OCI-M2 (cell line): ENCODE results near the gene RUFY1.
A peak's percentile ranks its signal among the peaks of the same experiment; 100 is the strongest.
"Not testable (repeated sequence)": the region's sequence is repeated elsewhere in the genome, so short reads cannot be mapped to it uniquely, and the experiment has no call there.

ENCODE experiments used
- DNase-seq: peaks from one replicate; lab custom pipeline; 2025; ENCODE audit not compliant: unreplicated experiment; lab: John Stamatoyannopoulos, UW

RUFY1 gene

GRCh38 chr5:179620293-179620692 is 69.9 kb downstream of the RUFY1 start:
- DNase-seq, result no peak

GRCh38 chr5:179620703-179621350 is 70.5 kb downstream of the RUFY1 start:
- DNase-seq, result no peak

- DNase-seq, result no peak
These were observed 71.3 kb downstream of the RUFY1 start for GRCh38 chr5:179621551-179622214.

GRCh38 chr5:179623003-179623905 is 72.9 kb downstream of the RUFY1 start, which contains the start of gene HNRNPH1:
Gene HNRNPH1 (minus strand): TSS chr5:179623671. CDS start chr5:179623133, 538 bp downstream.
- peak; percentile 85 for DNase-seq

- DNase-seq, result no peak
These were observed 73.8 kb downstream of the RUFY1 start for GRCh38 chr5:179623906-179624741.

- no peak for DNase-seq
These were observed 74.5 kb downstream of the RUFY1 start for GRCh38 chr5:179624841-179625271.

- DNase-seq, result not testable (repeated sequence)
These were observed 83.4 kb downstream of the RUFY1 start for GRCh38 chr5:179633501-179634369.

- not testable (repeated sequence) for DNase-seq
These were observed 84.2 kb downstream of the RUFY1 start for GRCh38 chr5:179634370-179635172.

- not testable (repeated sequence) for DNase-seq
These were observed 88.9 kb downstream of the RUFY1 start for GRCh38 chr5:179639296-179639695.

- DNase-seq, result not testable (repeated sequence)
These were observed 91.4 kb downstream of the RUFY1 start for GRCh38 chr5:179641745-179642144.

GRCh38 chr5:179642626-179643025 is 92.3 kb downstream of the RUFY1 start:
- not testable (repeated sequence) for DNase-seq

- not testable (repeated sequence) for DNase-seq
These were observed 93.0 kb downstream of the RUFY1 start for GRCh38 chr5:179643141-179643920.

GRCh38 chr5:179644766-179645165 is 94.4 kb downstream of the RUFY1 start:
- not testable (repeated sequence) for DNase-seq

- DNase-seq, result no peak
These were observed 98.1 kb downstream of the RUFY1 start for GRCh38 chr5:179648410-179648809.

GRCh38 chr5:179649166-179649703 is 98.9 kb downstream of the RUFY1 start:
- not testable (repeated sequence) for DNase-seq

- not testable (repeated sequence) for DNase-seq
These were observed 99.9 kb downstream of the RUFY1 start for GRCh38 chr5:179650245-179650644.

- not testable (repeated sequence) for DNase-seq
These were observed 102.8 kb downstream of the RUFY1 start for GRCh38 chr5:179653135-179653534.
